Activated CD8-positive, alpha-beta T cell treated with anti-CD3 and anti-CD28 coated beads for 36 hours (primary cell): ENCODE results near the gene MARCKSL1. TPM values are rescaled to one million over a fixed set of nuclear protein-coding genes. Genes with fewer than 3 reads are reported as not detected.

ENCODE experiments used
- ATAC-seq: fragments of 200-7000 bp; cut with Tn5 transposase; one replicate; pipeline ENCODE4 v1.10.0; 2021; ENCODE audit warnings: mild to moderate bottlenecking, moderate library complexity
- CTCF ChIA-PET: fragments of 350-600 bp; sonication (Branson Sonifier 250); formaldehyde crosslinking; loops from one replicate; lab custom pipeline; 2021; ENCODE audit warnings: antibody characterized with exemption; lab: Charles Lee
- POLR2A ChIA-PET: fragments of 350-600 bp; sonication (Branson Sonifier 250); formaldehyde crosslinking; loops from one replicate; lab custom pipeline; 2021; ENCODE audit warnings: antibody characterized with exemption; lab: Charles Lee
- DNase-seq: peaks from one replicate; pipeline ENCODE4 v3.0.0-alpha.2; 2020
- H3K27ac Mint-ChIP-seq: one replicate; pipeline ENCODE4 v1.8.0; 2021; ENCODE audit warnings: mild to moderate bottlenecking, mixed read lengths
- H3K27me3 Mint-ChIP-seq: one replicate; pipeline ENCODE4 v1.8.0; 2021; ENCODE audit warnings: mixed read lengths
- H3K36me3 Mint-ChIP-seq: one replicate; pipeline ENCODE4 v1.8.0; 2021; ENCODE audit warnings: low read depth, mixed read lengths
- H3K4me1 Mint-ChIP-seq: one replicate; pipeline ENCODE4 v1.8.0; 2021; ENCODE audit warnings: low read depth, mixed read lengths
- H3K4me3 Mint-ChIP-seq: one replicate; pipeline ENCODE4 v1.8.0; 2021; ENCODE audit warnings: mild to moderate bottlenecking, moderate library complexity, mixed read lengths
- H3K9me3 Mint-ChIP-seq: one replicate; pipeline ENCODE4 v1.8.0; 2021; ENCODE audit warnings: mixed read lengths
- intact Hi-C: fragments of 100-400 bp; cut with micrococcal nuclease; formaldehyde crosslinking; loops from one replicate; pipeline ENCODE4 v1.10.0; 2022
- total RNA-seq, 2 experiments: library from RNA; stranded (reverse); gene quantifications; one replicate each; pipeline ENCODE4 v1.2.3, GENCODE V29; 2021
- TF ChIP-seq, protein P1 (sequence below): fragments of 200-600 bp; IDR thresholded peaks from one replicate; pipeline ENCODE4 v1.8.0; 2022; ENCODE audit warnings: antibody characterized with exemption, mild to moderate bottlenecking

MARCKSL1 gene
- total RNA-seq, 2 experiments from 2014 or later: 31.2 to 33.5 TPM

DNA sequence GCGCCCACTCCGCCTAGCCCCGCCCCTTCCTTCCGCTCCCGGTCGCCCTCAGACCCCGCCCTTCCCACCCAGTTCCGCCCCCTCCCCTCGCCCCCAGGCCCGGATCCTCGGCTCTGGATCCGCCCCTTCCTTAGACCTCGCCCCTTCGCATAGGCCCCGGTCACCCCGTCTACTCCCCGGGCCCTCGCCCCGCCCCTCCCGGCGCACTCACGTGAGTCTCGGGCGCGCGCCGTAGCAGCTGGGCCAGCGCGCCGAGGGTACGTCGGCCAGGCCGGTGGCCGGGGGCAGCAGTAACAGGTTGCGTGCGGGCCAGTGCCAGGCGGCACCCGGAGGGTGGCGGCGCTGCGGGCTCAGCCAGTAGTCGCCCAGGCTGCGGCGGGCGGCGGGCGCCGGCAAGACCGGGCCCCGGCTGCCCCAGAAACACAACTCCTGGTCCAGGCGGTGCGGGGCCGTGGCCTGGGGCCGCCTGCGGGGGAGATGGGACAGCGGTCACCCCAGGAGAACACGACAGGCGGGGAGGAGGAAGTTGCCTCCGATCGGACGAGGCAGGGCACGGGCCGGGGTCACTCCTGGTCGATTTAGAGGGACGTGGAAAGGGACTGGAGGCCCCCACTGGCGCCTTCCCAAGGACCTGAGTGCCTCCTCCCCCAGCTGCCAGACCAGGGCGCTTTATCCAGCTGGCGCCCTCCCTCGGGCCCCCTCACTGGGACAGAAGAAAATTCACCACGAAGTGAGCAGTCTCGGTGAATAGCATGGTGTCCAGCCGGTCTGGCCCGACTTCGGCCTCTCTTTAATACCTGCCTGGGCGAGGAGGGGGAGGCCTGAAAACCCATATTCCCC lies 15.6 kb upstream of the MARCKSL1 start:
- peak overlapping the region; percentile 85 for H3K27ac Mint-ChIP-seq
- DNase-seq: peak; percentile 92
- POLR2A ChIA-PET: interaction anchor here (0.8 to 6.7 kb wide), 6 partner anchors 10 to 279 kb away, joined by 3 to 39 read pairs (median 4); partner anchors contain the start of genes BSDC1, MARCKSL1 and TMEM39B
- H3K4me1 Mint-ChIP-seq: peaks cover 39% of the 10 kb centered on the region
- CTCF ChIA-PET: interaction anchor here (0.8 to 4.3 kb wide), 4 partner anchors 10 to 103 kb away, joined by 3 to 17 read pairs (median 4); partner anchors contain the start of gene MARCKSL1
- H3K4me3 Mint-ChIP-seq: peak overlapping the region; percentile 79
- intact Hi-C loops: no loop called here
- TF ChIP-seq, protein P1, sequence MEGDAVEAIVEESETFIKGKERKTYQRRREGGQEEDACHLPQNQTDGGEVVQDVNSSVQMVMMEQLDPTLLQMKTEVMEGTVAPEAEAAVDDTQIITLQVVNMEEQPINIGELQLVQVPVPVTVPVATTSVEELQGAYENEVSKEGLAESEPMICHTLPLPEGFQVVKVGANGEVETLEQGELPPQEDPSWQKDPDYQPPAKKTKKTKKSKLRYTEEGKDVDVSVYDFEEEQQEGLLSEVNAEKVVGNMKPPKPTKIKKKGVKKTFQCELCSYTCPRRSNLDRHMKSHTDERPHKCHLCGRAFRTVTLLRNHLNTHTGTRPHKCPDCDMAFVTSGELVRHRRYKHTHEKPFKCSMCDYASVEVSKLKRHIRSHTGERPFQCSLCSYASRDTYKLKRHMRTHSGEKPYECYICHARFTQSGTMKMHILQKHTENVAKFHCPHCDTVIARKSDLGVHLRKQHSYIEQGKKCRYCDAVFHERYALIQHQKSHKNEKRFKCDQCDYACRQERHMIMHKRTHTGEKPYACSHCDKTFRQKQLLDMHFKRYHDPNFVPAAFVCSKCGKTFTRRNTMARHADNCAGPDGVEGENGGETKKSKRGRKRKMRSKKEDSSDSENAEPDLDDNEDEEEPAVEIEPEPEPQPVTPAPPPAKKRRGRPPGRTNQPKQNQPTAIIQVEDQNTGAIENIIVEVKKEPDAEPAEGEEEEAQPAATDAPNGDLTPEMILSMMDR: peak; percentile 3
- H3K36me3 Mint-ChIP-seq: no peaks in the 10 kb centered on the region
- H3K9me3 Mint-ChIP-seq: peaks cover 6% of the 10 kb centered on the region
- H3K27me3 Mint-ChIP-seq: no peaks in the 10 kb centered on the region
- ATAC-seq: peak; percentile 95

DNA sequence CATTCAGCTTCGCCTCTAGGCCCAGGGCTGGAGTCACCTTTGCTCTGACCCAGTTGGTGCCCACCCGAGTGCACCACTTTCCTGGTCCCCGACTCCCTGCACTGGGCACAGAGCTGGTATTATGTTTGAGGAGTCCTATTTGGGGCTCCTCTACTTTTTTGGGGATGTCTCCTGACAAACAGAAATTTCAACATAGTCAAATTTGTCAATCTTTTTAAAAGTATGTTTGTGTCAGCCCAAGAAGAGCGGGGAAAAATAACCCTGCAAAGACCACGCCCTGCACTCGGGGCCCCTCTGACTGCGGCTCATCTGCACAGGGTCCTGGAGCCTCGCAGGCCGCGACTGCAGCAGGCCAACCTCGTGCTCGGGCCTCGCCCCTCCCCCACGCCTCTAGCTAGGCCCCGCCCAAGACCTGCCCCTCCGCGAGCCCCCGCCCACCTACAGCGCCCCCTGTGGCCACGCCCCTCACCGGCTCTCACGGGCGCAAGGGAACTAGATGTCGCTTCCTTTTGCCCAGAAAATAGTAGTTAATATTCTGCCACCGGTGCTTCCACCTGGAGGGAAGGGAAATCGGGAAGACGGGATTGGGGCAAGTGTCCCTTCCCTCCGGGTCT lies 14.9 kb upstream of the MARCKSL1 start:
- Mint-ChIP-seq H3K4me1 (peaks cover 45% of the 10 kb centered on the region), H3K4me3 (peak overlapping the region; percentile 79), H3K9me3 (peaks cover 6% of the 10 kb centered on the region), H3K36me3 (no peaks in the 10 kb centered on the region), H3K27me3 (no peaks in the 10 kb centered on the region), H3K27ac (peak overlapping the region; percentile 85)
- intact Hi-C loops: no loop called here
- POLR2A ChIA-PET: interaction anchor here (1.0 to 6.7 kb wide), 3 partner anchors 9 to 43 kb away, joined by 4 to 39 read pairs (median 9); partner anchors contain the start of genes BSDC1 and MARCKSL1
- TF ChIP-seq, protein P1: peak; percentile 75
- peak; percentile 85 for ATAC-seq
- peak; percentile 83 for DNase-seq
- CTCF ChIA-PET: interaction anchor here (0.8 to 0.9 kb wide), 3 partner anchors 12 to 103 kb away, joined by 3 to 4 read pairs (median 3); partner anchors contain the start of gene MARCKSL1

DNA sequence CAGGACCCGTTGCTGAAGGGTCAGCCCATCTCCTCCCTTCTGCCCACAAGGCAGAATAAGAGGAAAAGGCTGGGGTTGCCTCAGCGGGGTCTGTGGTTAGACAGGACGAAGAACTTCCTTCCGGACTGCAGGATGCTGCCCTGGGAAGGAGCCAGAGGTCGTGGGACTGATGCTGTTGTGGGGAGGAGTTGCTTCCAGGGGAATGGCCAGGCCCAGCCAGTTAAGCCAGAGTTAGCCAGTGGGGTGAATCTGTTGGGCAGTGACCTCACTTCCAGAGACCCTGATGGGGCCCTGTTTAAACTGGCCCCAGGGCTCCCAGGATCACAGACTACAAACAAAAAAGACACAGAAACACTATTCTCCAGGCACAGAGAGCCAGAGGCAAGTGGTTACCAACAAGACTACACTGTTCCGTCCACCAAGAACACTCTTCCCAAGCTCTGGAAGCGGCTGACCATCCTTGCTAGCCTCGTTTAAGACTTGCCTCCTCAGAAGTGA lies 13.2 kb upstream of the MARCKSL1 start:
- ChIA-PET POLR2A (interaction anchor here (1.0 to 6.7 kb wide), 3 partner anchors 13 to 78 kb away, joined by 4 to 39 read pairs (median 4); partner anchors contain the start of gene MARCKSL1), CTCF (no interaction called here)
- Mint-ChIP-seq H3K9me3 (peaks cover 6% of the 10 kb centered on the region), H3K4me1 (peaks cover 55% of the 10 kb centered on the region), H3K27me3 (no peaks in the 10 kb centered on the region), H3K4me3 (no peak overlapping the region), H3K27ac (no peak overlapping the region), H3K36me3 (no peaks in the 10 kb centered on the region)
- intact Hi-C loops: no loop called here
- ATAC-seq: no peak
- TF ChIP-seq, protein P1: no peak
- no peak for DNase-seq

DNA sequence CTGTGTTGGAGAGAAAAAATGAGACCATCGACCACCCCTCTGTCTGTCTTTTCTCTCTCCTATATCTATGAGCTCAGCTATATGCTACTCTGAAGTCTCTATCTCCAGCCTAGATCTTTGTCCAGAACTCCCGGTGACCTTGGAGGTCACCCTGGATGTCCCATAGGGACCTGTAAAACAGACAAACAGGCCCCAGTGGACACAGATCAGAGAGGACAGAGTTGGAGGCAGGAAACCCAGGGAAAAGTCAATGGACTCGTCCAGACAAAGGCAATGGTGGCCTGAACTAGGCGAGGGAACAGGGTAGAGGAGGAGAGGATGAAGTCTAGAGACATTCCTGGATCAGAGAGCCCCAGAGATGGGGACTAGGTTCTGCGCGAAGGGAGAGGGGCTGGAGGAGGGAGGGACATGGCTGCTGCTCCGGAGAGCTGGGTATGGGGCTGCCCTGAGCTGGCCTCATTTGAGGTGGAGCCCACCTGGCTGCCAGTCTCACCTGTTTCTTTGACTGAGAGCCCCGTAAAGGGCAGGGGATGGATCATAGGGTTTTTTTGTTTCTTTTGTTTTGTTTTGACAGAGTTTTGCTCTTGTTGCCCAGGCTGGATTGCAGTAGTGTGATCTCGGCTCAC lies 10.6 kb upstream of the MARCKSL1 start:
- DNase-seq (no peak), ATAC-seq (no peak)
- Mint-ChIP-seq H3K27ac (no peak overlapping the region), H3K9me3 (peaks cover 6% of the 10 kb centered on the region), H3K27me3 (no peaks in the 10 kb centered on the region), H3K4me1 (peaks cover 47% of the 10 kb centered on the region), H3K4me3 (no peak overlapping the region), H3K36me3 (no peaks in the 10 kb centered on the region)
- TF ChIP-seq, protein P1: no peak
- POLR2A ChIA-PET: interaction anchor here (0.6 to 4.1 kb wide), 5 partner anchors 10 to 316 kb away, joined by 3 to 38 read pairs (median 4); partner anchors contain the start of gene MARCKSL1
- intact Hi-C loops: no loop called here
- CTCF ChIA-PET: interaction anchor here (1.0 to 1.7 kb wide), 2 partner anchors 54 to 131 kb away, joined by 3 to 4 read pairs; no protein-coding TSS in a partner anchor
